NCI-H2107 treated with DMSO at 0.1 percent for 48 hours (cell line): ENCODE data around the gene EFNB3.

ENCODE experiments used
- DNase-seq: peaks from one replicate; lab custom pipeline; 2025; ENCODE audit not compliant: unreplicated experiment; lab: John Stamatoyannopoulos, UW

EFNB3 gene

DNA sequence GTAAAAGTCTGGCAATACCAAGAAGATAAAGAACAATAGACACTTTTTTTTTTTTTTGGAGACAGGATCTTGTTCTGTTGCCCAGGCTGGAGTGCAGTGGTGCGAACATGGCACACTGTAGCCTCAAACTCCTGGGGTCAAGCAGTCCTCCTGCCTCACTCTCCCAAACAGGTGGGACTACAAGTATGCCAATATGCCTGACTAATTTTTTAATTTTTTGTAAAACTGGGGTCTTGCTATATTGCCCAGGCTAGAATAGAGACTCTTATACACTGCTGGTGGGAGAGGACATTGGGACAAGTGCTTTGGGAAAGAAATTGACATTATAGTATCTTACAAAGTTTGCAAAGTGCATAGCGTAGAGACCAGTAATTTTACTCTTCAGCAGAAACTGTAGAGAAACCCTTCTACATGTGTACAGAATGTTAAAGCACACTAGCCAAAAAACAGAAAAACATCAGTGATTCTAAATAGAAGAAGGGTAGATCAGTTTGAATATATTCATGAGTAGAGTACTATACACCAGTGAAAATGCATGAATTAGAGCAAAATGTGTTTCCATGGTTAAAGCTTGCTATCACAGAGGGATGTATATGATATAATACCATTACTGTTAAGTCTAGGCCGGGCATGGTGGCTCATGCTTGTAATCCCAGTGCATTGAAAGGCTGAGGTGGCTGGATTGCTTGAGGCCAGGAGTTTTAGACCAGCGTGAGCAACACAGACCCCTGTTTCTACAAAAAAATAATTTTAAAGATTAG lies 7.0 kb upstream of the EFNB3 start:
- DNase-seq: no peak

DNA sequence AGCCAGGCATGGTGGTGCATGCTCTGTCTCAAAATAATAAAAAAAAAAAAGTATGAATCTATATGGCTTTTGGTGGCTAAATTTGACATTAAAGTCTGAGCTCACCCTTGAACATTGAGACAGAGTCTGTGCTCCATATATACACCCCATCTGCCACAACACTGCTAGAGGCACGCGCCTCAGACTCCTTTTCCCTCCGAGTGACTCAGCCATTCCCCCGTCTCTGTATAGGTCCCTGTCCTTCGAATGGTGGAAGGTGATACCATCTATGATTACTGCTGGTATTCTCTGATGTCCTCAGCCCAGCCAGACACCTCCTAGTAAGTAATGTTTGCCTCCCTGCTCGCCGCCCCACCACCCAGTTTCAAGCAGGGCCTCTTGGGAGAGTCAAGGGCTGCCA lies 4.5 kb upstream of the EFNB3 start:
- DNase-seq: no peak

DNA sequence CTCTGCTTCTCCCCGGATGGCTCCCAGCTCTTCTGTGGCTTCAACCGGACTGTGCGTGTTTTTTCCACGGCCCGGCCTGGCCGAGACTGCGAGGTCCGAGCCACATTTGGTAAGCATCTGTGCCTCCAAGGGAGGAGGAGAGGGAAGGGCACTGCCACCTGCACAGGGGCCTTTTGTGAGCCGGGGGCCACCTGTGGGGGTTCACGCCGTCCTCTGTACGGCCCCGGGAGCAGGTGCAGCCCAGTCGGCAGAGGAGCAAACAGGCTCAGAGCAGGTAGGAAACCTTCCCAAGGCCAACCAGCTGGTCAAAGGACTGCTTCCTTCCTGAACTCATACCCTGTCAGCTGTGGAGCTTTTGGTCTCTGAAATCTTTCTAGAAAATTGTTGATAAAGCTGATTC lies 3.3 kb upstream of the EFNB3 start:
- no peak for DNase-seq

DNA sequence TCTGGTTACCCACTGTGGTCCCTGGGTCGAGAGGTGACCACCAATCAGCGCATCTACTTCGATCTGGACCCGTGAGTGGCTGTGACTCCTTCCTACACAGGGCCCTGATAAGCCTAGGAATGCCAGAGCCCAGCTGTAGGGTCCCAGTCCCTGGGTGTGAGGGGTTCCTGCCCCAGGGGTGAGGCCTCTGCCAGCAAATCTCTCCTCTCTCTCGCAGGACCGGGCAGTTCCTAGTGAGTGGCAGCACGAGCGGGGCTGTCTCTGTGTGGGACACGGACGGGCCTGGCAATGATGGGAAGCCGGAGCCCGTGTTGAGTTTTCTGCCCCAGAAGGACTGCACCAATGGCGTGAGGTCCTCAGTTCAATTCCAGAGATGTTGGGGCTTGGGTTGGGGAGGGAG lies 2.2 kb upstream of the EFNB3 start:
- no peak for DNase-seq

GRCh38 chr17:7703584-7704479 lies 1.2 kb upstream of the EFNB3 start:
- no peak for DNase-seq

GRCh38 chr17:7705269-7706255 lies 560 bp downstream of the EFNB3 start:
- no peak for DNase-seq

- DNase-seq: no peak
Measured at GRCh38 chr17:7706631-7707354, 1.8 kb downstream of the EFNB3 start.

- DNase-seq: no peak
Measured at GRCh38 chr17:7707446-7707845, 2.4 kb downstream of the EFNB3 start.

GRCh38 chr17:7707858-7708750 lies 3.1 kb downstream of the EFNB3 start:
- DNase-seq: no peak

DNA sequence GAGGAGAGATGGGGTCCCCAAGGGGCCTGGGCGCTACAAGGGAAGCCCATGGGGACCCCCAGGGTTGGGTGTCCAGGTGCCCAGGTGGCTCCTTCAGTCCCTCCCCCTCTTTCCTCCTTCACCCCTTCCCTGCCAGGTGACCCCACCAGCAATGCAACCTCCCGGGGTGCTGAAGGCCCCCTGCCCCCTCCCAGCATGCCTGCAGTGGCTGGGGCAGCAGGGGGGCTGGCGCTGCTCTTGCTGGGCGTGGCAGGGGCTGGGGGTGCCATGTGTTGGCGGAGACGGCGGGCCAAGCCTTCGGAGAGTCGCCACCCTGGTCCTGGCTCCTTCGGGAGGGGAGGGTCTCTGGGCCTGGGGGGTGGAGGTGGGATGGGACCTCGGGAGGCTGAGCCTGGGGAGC lies 4.0 kb downstream of the EFNB3 start:
- no peak for DNase-seq

DNA sequence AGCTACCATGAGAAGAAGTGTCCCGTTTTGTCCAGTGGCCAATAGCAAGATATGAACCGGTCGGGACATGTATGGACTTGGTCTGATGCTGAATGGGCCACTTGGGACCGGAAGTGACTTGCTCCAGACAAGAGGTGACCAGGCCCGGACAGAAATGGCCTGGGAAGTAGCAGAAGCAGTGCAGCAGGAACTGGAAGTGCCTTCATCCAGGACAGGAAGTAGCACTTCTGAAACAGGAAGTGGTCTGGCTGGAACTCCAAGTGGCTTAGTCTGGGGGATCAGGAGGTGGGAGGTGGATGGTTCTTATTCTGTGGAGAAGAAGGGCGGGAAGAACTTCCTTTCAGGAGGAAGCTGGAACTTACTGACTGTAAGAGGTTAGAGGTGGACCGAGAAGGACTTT lies 5.3 kb downstream of the EFNB3 start:
- DNase-seq: no peak

GRCh38 chr17:7711051-7711755 lies 6.2 kb downstream of the EFNB3 start:
- DNase-seq: no peak

GRCh38 chr17:7712111-7712771 lies 7.2 kb downstream of the EFNB3 start:
- no peak for DNase-seq

DNA sequence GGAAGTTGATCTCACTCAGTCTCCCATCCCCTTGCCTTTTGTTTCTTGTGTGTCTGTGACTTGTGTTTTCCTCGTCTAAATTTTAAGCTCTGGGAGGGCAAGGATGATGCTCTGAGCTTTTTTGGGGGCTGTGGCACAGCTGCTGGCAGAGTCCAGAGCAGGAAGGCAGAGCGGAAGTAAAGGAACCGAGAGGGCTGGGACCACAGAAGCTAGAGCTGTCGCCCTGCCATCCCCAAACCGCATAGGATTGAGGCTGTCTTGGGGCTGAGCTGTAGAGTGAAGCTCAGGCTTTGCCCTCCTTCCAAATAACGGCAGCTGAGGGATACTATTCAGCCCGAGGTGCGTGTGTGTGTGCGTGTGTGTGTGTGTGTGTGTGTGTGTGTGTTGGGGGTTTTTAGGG lies 8.8 kb downstream of the EFNB3 start:
- no peak for DNase-seq

- DNase-seq: no peak
Measured at GRCh38 chr17:7714721-7715594, 10.0 kb downstream of the EFNB3 start.

- DNase-seq: no peak
Measured at GRCh38 chr17:7715936-7716886, 11.2 kb downstream of the EFNB3 start.
